ENCODE results near the gene KCNMA1. TPM values are rescaled to one million over a fixed set of nuclear protein-coding genes. Genes with fewer than 3 reads are reported as not detected.

KCNMA1 gene
- total and polyA plus RNA-seq, 2 donors from 2014 or later: 4.2 to 8.9 TPM

DNA sequence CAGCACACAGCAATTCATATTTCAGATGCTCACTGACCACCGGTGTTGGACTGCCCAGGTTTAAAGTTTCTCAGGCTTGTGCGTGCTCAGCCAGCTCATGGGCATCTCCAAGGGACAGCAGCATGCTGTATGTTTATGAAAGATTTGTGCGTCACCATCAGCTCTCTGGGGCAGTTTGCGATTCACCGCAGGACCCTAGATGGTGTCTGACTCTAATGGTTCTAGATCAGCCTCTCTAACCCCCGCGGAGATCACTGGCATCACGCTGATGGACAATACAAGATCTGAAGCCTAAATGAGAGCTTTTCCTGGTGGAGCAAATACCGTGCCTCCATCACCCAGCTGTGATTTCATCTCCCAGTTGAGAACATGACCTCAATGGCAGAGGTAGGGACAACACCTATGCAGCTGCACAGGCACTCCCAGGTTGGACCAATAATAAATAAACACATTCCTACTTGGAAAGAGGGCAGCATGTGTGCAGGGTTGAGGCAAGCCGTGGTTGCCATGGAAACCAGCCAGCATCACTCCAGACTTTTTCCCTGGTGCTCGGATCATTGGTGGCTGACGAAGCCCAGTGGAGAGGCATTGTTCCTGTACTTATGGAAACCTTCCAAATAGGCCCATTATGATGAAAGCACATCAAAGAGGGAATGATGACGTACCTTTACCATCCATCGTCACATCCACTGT lies 253.6 kb downstream of the KCNMA1 start:
- Histone ChIP-seq H3K4me1 (ENCODE audit: control insufficient read depth in 2 of 3, insufficient read depth in 2 of 3, low read depth in 1 of 3, low read length in 3 of 3) (no peaks in the 10 kb centered on the region), H3K4me3 (ENCODE audit: low read length in 3 of 3) (no peak overlapping the region), H3K9ac (ENCODE audit: low read length in 3 of 3) (no peak overlapping the region), H3K9me3 (ENCODE audit: control insufficient read depth in 2 of 3, insufficient read depth in 1 of 3, low read length in 3 of 3) (no peaks in the 10 kb centered on the region), H3K27me3 (ENCODE audit: control insufficient read depth, insufficient read depth, low read length) (no peaks in the 10 kb centered on the region), H3K27ac (ENCODE audit: low read depth in 2 of 2, low read length in 2 of 2) (no peak overlapping the region), H3K36me3 (ENCODE audit: control insufficient read depth in 2 of 3, insufficient read depth in 3 of 3, low read length in 3 of 3) (no peaks in the 10 kb centered on the region)
- DNase-seq (no peak), FAIRE-seq (no peak)
- TF ChIP-seq, protein P1, sequence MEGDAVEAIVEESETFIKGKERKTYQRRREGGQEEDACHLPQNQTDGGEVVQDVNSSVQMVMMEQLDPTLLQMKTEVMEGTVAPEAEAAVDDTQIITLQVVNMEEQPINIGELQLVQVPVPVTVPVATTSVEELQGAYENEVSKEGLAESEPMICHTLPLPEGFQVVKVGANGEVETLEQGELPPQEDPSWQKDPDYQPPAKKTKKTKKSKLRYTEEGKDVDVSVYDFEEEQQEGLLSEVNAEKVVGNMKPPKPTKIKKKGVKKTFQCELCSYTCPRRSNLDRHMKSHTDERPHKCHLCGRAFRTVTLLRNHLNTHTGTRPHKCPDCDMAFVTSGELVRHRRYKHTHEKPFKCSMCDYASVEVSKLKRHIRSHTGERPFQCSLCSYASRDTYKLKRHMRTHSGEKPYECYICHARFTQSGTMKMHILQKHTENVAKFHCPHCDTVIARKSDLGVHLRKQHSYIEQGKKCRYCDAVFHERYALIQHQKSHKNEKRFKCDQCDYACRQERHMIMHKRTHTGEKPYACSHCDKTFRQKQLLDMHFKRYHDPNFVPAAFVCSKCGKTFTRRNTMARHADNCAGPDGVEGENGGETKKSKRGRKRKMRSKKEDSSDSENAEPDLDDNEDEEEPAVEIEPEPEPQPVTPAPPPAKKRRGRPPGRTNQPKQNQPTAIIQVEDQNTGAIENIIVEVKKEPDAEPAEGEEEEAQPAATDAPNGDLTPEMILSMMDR (IDR thresholded peaks at IDR 0.05; ENCODE audit: borderline replicate concordance, extremely low read depth, insufficient read depth): no peak
- intact Hi-C loops (cut with DNase I): loop anchor here (10.0 kb wide), 1 partner anchor 261 kb away; no protein-coding TSS in a partner anchor

DNA sequence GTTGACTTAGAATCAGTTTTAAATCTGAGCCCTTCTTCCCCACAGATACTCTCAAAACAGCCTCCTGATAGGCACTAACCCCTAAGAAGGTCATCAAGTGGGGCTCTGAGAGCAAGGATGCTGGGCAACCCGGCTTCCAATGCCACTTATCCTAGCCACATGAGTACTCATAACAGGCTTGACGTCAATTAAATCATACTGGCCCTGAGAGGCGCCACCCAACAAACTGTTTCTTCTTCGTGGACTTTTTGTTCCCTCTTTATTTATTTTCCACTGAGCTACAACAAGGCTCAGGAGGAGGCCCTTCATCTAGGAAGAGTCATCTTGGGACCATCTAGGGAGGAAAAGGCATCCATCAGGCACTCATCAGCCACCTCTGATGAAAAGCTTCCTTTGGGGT lies 255.9 kb downstream of the KCNMA1 start:
- no peak overlapping the region for H3K27ac ChIP-seq (ENCODE audit: low read depth in 2 of 2, low read length in 2 of 2)
- no peak for DNase-seq
- no peak overlapping the region for H3K4me3 ChIP-seq (ENCODE audit: low read length in 3 of 3)
- no peaks in the 10 kb centered on the region for H3K4me1 ChIP-seq (ENCODE audit: control insufficient read depth in 2 of 3, insufficient read depth in 2 of 3, low read depth in 1 of 3, low read length in 3 of 3)
- no peaks in the 10 kb centered on the region for H3K36me3 ChIP-seq (ENCODE audit: control insufficient read depth in 2 of 3, insufficient read depth in 3 of 3, low read length in 3 of 3)
- TF ChIP-seq, protein P1 (IDR thresholded peaks at IDR 0.05; ENCODE audit: borderline replicate concordance, extremely low read depth, insufficient read depth): no peak
- H3K9ac ChIP-seq (ENCODE audit: low read length in 3 of 3): no peak overlapping the region
- FAIRE-seq: no peak
- no peaks in the 10 kb centered on the region for H3K27me3 ChIP-seq (ENCODE audit: control insufficient read depth, insufficient read depth, low read length)
- H3K9me3 ChIP-seq (ENCODE audit: control insufficient read depth in 2 of 3, insufficient read depth in 1 of 3, low read length in 3 of 3): no peaks in the 10 kb centered on the region
- intact Hi-C loops (cut with DNase I): loop anchor here (10.0 kb wide), 1 partner anchor 263 kb away; no protein-coding TSS in a partner anchor

DNA sequence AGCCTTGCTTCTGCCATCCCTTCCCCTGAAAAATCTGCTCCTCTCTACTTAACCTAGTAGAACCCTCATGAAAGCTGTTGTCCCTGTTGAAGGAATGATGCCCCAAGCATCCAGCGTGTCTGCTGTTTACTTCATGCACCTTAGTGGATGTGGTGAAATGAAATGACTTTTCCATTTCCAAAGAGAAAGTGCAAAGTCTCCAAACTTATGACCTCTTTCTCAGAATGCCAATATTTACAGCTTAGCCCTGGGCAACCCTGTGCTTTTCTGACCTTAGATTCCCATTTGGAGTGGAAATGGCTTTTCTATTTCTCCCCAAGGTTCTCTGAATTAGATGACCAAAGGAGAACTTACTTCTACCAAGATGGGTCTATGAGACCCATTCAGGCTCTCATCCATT lies 256.9 kb downstream of the KCNMA1 start:
- Histone ChIP-seq H3K27ac (ENCODE audit: low read depth in 2 of 2, low read length in 2 of 2) (no peak overlapping the region), H3K9me3 (ENCODE audit: control insufficient read depth in 2 of 3, insufficient read depth in 1 of 3, low read length in 3 of 3) (no peaks in the 10 kb centered on the region), H3K27me3 (ENCODE audit: control insufficient read depth, insufficient read depth, low read length) (no peaks in the 10 kb centered on the region), H3K4me3 (ENCODE audit: low read length in 3 of 3) (no peak overlapping the region), H3K4me1 (ENCODE audit: control insufficient read depth in 2 of 3, insufficient read depth in 2 of 3, low read depth in 1 of 3, low read length in 3 of 3) (no peaks in the 10 kb centered on the region), H3K36me3 (ENCODE audit: control insufficient read depth in 2 of 3, insufficient read depth in 3 of 3, low read length in 3 of 3) (no peaks in the 10 kb centered on the region), H3K9ac (ENCODE audit: low read length in 3 of 3) (no peak overlapping the region)
- intact Hi-C loops (cut with DNase I): loop anchor here (10.0 kb wide), 1 partner anchor 264 kb away; no protein-coding TSS in a partner anchor
- no peak for FAIRE-seq
- DNase-seq: no peak
- TF ChIP-seq, protein P1 (IDR thresholded peaks at IDR 0.05; ENCODE audit: borderline replicate concordance, extremely low read depth, insufficient read depth): no peak

Measured in kidney (tissue), 14 donors.